Tibial nerve (tissue), 4 donors: ENCODE measurements around the gene FKBP8. TPM values are rescaled to one million over a fixed set of nuclear protein-coding genes. Genes with fewer than 3 reads are reported as not detected.

ENCODE experiments used
- DNase-seq, 2 donors: peaks; one replicate each; pipeline ENCODE4 v3.0.0-alpha.2; 2019; ENCODE audit warnings: low spot score in 2 of 2
- H3K27ac ChIP-seq, 4 donors: fragments of 200-600 bp; sonication (generic) in 3 of 4; one replicate each; pipeline ENCODE4 v1.5.1; 2017 to 2019; ENCODE audit warnings: mild to moderate bottlenecking in 1 of 4
- H3K27me3 ChIP-seq, 2 donors: fragments of 200-600 bp; sonication (generic) in 1 of 2; one replicate each; pipeline versions ENCODE4 v1.5.1 to v1.6.0; 2017 to 2019
- H3K36me3 ChIP-seq, 3 donors: fragments of 200-600 bp; sonication (generic); one replicate each; pipeline ENCODE4 v1.5.1; 2018 to 2019
- H3K4me1 ChIP-seq, 4 donors: fragments of 200-600 bp; sonication (generic) in 3 of 4; one replicate each; pipeline ENCODE4 v1.5.1; 2017 to 2019
- H3K4me3 ChIP-seq, 4 donors: fragments of 200-600 bp; sonication (generic) in 3 of 4; one replicate each; pipeline ENCODE4 v1.5.1; 2017 to 2019; ENCODE audit warnings: mild to moderate bottlenecking in 1 of 4, moderate library complexity in 1 of 4
- H3K9me3 ChIP-seq, 4 donors: fragments of 200-600 bp; sonication (generic) in 3 of 4; one replicate each; pipeline ENCODE4 v1.5.1; 2017 to 2019
- EP300 ChIP-seq, 2 donors: sonication (generic); formaldehyde crosslinking; IDR thresholded peaks; one replicate each; pipeline ENCODE4 v1.6.1; 2017; ENCODE audit warnings: antibody characterized with exemption in 2 of 2, mild to moderate bottlenecking in 1 of 2
- POLR2A ChIP-seq, 2 donors: fragments of 450-650 bp; IDR thresholded peaks; one replicate each; pipeline ENCODE4 v1.6.1; 2017; ENCODE audit warnings: antibody characterized with exemption in 2 of 2, mild to moderate bottlenecking in 2 of 2, moderate library complexity in 2 of 2
- WGBS, 2 donors: methylation state at CpG; one replicate each; pipeline ENCODE4 v1.1.5; 2018; 5-methylcytosine and 5-hydroxymethylcytosine counted together
- total RNA-seq, 4 donors: library from RNA; depleted of rRNA; stranded (reverse); fragments of >200 nt; gene quantifications; one replicate each; pipeline ENCODE4 v1.1.0, GENCODE V29; 2016
- TF ChIP-seq, protein P1 (sequence below), 5 experiments: fragments of 200-600 bp in 3 of 5; fragments of 450-650 bp in 2 of 5; sonication (generic) in 3 of 5; IDR thresholded peaks; one replicate each; pipeline ENCODE4 v1.5.1; 2016 to 2019; ENCODE audit warnings: antibody characterized with exemption in 5 of 5, mild to moderate bottlenecking in 3 of 5, moderate library complexity in 2 of 5

The FKBP8 gene
- total RNA-seq, 4 donors from 2014 or later: 391 to 451 (median 434) TPM

DNA sequence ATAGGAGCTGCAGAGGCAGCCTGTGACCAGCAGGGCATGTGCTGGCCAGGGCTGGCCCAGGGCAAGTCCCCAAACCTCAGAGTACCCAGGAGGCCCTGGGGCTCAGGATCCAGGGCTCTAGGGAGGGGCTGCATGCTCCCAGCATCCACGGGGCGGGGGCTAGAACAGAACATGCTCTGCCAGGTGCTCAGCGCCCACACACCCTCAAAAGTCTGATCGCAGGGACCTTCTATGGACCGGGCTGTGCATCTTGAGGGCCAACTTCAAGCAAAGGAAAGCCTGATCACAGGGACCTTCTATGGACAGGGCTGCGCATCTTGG, 55.0 kb downstream of the FKBP8 start:
- Histone ChIP-seq H3K4me1 (peaks cover 0 to 77% (median 58%) of the 10 kb centered on the region in 4 donors), H3K27ac (peak overlapping the region in 1 of 4 donors; percentile 69)
- 84 to 89% methylated on average over 6 of the region's 6 CpGs for WGBS, 2 donors

DNA sequence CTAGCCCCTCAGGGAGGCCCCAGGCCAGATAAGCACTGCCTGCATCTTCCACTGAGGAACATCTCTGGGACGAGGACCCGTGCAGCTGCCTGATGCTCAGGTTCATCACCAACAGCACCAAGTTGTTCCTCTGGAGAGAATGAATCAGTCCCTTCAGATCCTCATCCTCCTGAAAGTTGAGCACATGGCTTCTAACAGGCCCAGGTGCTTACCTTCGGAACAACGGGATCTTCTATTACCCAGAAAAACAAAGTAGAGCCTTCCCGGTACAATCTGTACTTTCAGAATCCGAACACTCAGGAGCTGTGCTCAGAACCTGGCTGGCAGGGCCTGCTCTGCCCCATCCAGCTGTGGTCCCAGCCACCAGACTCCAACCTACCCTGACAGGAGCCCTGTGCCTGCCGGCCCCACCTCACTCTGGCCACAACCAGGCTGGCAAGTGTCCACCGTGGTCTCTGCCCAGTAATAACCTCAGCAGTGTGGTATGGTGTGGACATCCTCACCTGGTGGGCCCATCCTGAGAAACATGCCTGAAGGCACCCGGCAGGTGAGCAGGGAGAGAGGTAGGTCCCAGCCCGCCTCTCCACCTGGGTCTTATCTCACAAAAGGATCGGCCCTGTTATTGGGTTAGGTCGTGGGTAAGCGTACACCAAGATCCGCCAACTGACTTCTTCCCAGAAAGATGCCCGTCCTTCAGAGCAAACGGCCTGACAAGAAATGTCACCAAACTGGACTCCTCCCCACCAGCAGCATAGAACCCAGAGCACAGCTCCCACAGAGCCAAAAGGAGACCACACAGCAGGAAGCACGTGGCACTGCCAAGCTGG, 55.6 kb downstream of the FKBP8 start:
- Histone ChIP-seq H3K9me3 (no peaks in the 10 kb centered on the region), H3K27me3 (no peaks in the 10 kb centered on the region), H3K4me1 (peaks cover 0 to 77% (median 57%) of the 10 kb centered on the region in 4 donors), H3K36me3 (no peaks in the 10 kb centered on the region), H3K27ac (peak overlapping the region in 2 of 4 donors; percentile 69 to 77), H3K4me3 (no peak overlapping the region)
- TF ChIP-seq, protein P1, sequence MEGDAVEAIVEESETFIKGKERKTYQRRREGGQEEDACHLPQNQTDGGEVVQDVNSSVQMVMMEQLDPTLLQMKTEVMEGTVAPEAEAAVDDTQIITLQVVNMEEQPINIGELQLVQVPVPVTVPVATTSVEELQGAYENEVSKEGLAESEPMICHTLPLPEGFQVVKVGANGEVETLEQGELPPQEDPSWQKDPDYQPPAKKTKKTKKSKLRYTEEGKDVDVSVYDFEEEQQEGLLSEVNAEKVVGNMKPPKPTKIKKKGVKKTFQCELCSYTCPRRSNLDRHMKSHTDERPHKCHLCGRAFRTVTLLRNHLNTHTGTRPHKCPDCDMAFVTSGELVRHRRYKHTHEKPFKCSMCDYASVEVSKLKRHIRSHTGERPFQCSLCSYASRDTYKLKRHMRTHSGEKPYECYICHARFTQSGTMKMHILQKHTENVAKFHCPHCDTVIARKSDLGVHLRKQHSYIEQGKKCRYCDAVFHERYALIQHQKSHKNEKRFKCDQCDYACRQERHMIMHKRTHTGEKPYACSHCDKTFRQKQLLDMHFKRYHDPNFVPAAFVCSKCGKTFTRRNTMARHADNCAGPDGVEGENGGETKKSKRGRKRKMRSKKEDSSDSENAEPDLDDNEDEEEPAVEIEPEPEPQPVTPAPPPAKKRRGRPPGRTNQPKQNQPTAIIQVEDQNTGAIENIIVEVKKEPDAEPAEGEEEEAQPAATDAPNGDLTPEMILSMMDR (IDR thresholded peaks at IDR 0.05): no peak
- no peak for DNase-seq
- WGBS, 2 donors: 85 to 89% methylated on average over 11 to 17 of the region's 17 CpGs

More for the DNA sequence above, 55.0 kb downstream of the FKBP8 start:
- Histone ChIP-seq H3K4me3 (no peak overlapping the region), H3K36me3 (no peaks in the 10 kb centered on the region), H3K9me3 (no peaks in the 10 kb centered on the region), H3K27me3 (no peaks in the 10 kb centered on the region)
- TF ChIP-seq POLR2A (IDR thresholded peaks at IDR 0.05) (no peak), EP300 (IDR thresholded peaks at IDR 0.05) (no peak)
- TF ChIP-seq, protein P1 (IDR thresholded peaks at IDR 0.05): no peak
- DNase-seq: no peak

DNA sequence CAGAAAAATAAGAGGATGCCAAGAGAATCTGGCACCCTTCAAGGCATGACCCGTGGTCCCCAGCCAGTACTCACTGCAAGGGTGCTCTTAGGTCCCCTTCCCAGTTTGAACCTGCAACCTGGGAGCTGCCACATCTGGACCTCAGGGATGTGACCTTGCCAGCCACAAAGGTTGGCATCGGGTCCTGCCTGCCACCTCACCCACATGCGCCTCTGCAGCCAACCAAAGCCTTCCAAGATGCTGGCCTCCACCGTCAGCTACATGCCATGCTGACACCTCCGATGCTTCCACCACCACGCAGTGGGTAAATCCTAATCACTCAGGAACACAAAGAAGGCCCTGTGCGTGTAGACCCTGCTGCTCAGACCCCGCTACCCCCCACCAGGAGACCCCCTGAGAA, 56.6 kb downstream of the FKBP8 start:
- DNase-seq: no peak
- Histone ChIP-seq H3K9me3 (no peaks in the 10 kb centered on the region), H3K36me3 (no peaks in the 10 kb centered on the region), H3K4me1 (peaks cover 0 to 78% (median 57%) of the 10 kb centered on the region in 4 donors), H3K27ac (peak overlapping the region in 3 of 4 donors; percentile 35 to 77 (median 69)), H3K27me3 (no peaks in the 10 kb centered on the region), H3K4me3 (no peak overlapping the region)
- 82 to 92% methylated on average over 6 to 8 of the region's 8 CpGs for WGBS, 2 donors
- TF ChIP-seq EP300 (IDR thresholded peaks at IDR 0.05): no peak
- TF ChIP-seq POLR2A (IDR thresholded peaks at IDR 0.05): no peak
- TF ChIP-seq, protein P1 (IDR thresholded peaks at IDR 0.05): no peak

DNA sequence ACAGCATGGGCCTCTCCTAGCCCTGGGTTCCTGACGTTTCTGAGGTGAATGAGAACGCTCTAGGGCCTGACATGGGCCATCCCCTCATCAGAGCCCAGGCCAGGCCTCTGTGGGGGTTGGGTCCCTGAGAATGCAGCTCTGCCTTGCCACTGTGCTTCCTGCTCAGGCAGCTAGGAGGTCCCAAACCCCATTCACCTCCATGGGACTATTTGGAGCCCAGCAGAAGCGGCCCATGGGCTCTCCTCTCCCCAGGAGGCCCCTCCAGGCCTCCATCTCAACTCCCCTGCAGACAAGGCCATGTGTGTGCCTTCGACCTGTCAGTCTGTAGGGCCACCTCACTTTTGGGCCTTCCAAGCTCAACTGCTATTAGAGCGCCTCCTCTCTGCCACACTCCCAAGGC, 58.4 kb downstream of the FKBP8 start:
- peak overlapping the region in 2 of 4 donors; percentile 3 to 36 for H3K27ac ChIP-seq
- H3K4me1 ChIP-seq: peaks cover 0 to 88% (median 66%) of the 10 kb centered on the region in 4 donors

More for the DNA sequence above, 58.4 kb downstream of the FKBP8 start:
- TF ChIP-seq, protein P1 (IDR thresholded peaks at IDR 0.05): no peak
- TF ChIP-seq POLR2A (IDR thresholded peaks at IDR 0.05): no peak
- no peak for TF ChIP-seq EP300 (IDR thresholded peaks at IDR 0.05)
- no peak overlapping the region for H3K4me3 ChIP-seq
- H3K27me3 ChIP-seq: no peaks in the 10 kb centered on the region
- H3K36me3 ChIP-seq: no peaks in the 10 kb centered on the region
- DNase-seq: no peak
- no peaks in the 10 kb centered on the region for H3K9me3 ChIP-seq
- 85 to 89% methylated on average over 5 of the region's 5 CpGs for WGBS, 2 donors
